HFFc6 (cell line): Measurements from ENCODE around the gene ZSCAN10. TPM values are rescaled to one million over a fixed set of nuclear protein-coding genes. Genes with fewer than 3 reads are reported as not detected.

Experiments used
- DNase-seq: peaks from one replicate; pipeline ENCODE4 v3.0.0-alpha.2; 2018
- H3K27ac Mint-ChIP-seq: 2 replicates; pipeline ENCODE4 v1.8.0; 2020; ENCODE audit warnings: mild to moderate bottlenecking, mixed read lengths
- H3K27me3 Mint-ChIP-seq: 2 replicates; pipeline ENCODE4 v1.8.0; 2021; ENCODE audit warnings: mild to moderate bottlenecking, moderate library complexity, mixed read lengths; ENCODE audit not compliant: insufficient read depth
- H3K36me3 Mint-ChIP-seq: 2 replicates; pipeline ENCODE4 v1.8.0; 2021; ENCODE audit warnings: low read depth, mixed read lengths
- H3K4me1 Mint-ChIP-seq: 2 replicates; pipeline ENCODE4 v1.8.0; 2020; ENCODE audit warnings: low read depth, mixed read lengths
- H3K4me3 Mint-ChIP-seq: 2 replicates; pipeline ENCODE4 v1.8.0; 2020; ENCODE audit warnings: mild to moderate bottlenecking, moderate library complexity, mixed read lengths
- H3K9me3 Mint-ChIP-seq: 2 replicates; pipeline ENCODE4 v1.8.0; 2020; ENCODE audit warnings: mild to moderate bottlenecking, mixed read lengths
- CTCF ChIP-seq: fragments of 200-600 bp; sonication (generic); IDR thresholded peaks from 2 replicates; pipeline ENCODE4 v1.5.0; 2021; ENCODE audit warnings: antibody characterized with exemption, mild to moderate bottlenecking
- total RNA-seq, 6 experiments: library from RNA; stranded (reverse); fragmentation: NEBNext Ultra II Directional; extraction: Animal tissue kit (Norgen Biotek cat#: 25700); gene quantifications; 2 replicates in 1 of 6; 3 replicates in 5 of 6; pipeline ENCODE4 v1.2.3, GENCODE V29; 2021

ZSCAN10 gene
- total RNA-seq, 6 experiments from 2014 or later = not detected

DNA sequence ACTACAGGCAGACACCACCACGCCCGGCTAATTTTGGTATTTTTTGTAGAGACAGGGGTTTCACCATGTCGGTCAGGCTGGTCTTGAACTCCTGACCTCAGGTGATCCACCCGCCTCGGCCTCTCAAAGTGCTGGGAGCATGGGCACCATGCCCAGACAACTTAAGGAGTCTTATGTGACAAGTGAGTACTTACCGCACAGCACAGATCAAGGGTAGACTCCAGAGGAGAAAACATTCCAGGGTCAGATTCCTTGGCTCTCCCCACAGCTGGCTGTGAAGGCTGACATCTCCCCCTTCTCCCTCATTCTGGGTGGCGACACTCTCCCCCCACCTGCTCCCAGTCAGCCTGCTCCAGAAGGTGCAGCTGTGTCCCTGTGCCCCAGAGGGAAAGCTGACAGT lies 10.6 kb downstream of the ZSCAN10 start:
- H3K27ac Mint-ChIP-seq = no peak overlapping the region
- no peak for DNase-seq
- H3K4me3 Mint-ChIP-seq = no peak overlapping the region
- peaks cover 6% of the 10 kb centered on the region; the same call in 1 of the 2 replicates for H3K4me1 Mint-ChIP-seq
- TF ChIP-seq CTCF = no peak
- H3K36me3 Mint-ChIP-seq = no peaks in the 10 kb centered on the region
- H3K27me3 Mint-ChIP-seq = peaks cover 27% of the 10 kb centered on the region
- no peaks in the 10 kb centered on the region for H3K9me3 Mint-ChIP-seq

DNA sequence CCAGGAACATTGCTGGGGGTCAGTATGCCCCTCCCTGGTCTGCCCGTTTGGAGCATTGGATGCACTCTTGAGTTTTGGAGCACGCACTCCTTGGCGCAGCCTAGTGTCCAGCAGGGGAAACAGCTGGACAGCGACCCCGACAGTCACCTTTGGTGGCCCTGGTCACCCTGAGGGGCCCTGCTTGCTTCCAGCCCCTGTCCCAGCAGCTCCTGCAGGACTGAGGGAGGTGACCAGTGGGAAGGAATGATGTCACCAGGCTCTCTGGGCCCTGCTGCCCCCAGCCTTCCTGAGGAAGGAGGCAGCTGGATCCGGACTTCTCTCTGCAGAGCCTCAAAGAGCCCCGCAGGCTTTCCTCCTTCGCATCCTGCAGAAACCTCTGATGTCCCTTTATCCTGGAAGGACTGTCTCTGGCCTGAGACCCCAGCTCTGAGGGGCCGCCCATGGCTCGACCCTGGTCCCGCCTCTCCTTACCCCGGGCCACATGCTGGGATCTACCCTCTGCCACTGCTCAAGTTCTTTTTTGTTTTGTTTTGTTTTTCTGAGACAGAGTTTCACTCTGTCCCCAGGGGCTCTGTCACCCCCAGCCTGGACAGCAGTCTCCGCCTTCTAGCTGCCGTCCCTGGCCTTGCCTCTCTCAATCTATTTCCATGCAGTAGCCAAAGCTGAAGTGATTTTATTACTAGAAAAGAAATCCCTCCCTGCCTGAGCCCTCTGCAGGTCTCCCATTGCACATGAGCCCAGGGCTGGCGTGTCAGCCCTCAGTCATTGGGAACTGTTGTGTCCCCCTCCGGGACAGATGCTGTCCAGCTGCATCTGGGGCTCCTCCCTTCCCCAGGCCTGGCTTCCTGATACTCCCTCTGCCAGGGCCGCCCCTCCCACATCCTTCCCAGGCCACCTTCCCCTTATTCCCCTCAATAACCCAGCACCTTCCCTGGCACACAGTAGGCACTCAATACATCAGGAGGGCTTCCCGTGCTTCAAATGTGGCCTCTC lies 11.6 kb downstream of the ZSCAN10 start:
- DNase-seq = no peak
- H3K27me3 Mint-ChIP-seq = peaks cover 27% of the 10 kb centered on the region
- peaks cover 6% of the 10 kb centered on the region; the same call in 1 of the 2 replicates for H3K4me1 Mint-ChIP-seq
- TF ChIP-seq CTCF = peak; percentile 39; the same call in 1 of the 2 replicates
- H3K27ac Mint-ChIP-seq = no peak overlapping the region
- no peaks in the 10 kb centered on the region for H3K9me3 Mint-ChIP-seq
- H3K36me3 Mint-ChIP-seq = no peaks in the 10 kb centered on the region
- H3K4me3 Mint-ChIP-seq = no peak overlapping the region

- TF ChIP-seq CTCF = no peak
- H3K27me3 Mint-ChIP-seq = peaks cover 24% of the 10 kb centered on the region
- H3K4me3 Mint-ChIP-seq = no peak overlapping the region
Measured at GRCh38 chr16:3086596-3087242, 12.4 kb downstream of the ZSCAN10 start.

GRCh38 chr16:3085868-3086595 lies 13.1 kb downstream of the ZSCAN10 start:
- Mint-ChIP-seq H3K4me3 (no peak overlapping the region), H3K36me3 (no peaks in the 10 kb centered on the region), H3K27me3 (peaks cover 20% of the 10 kb centered on the region), H3K4me1 (peaks cover 6% of the 10 kb centered on the region; the same call in 1 of the 2 replicates), H3K27ac (no peak overlapping the region), H3K9me3 (no peaks in the 10 kb centered on the region)
- TF ChIP-seq CTCF = no peak
- no peak for DNase-seq

More at GRCh38 chr16:3086596-3087242, 12.4 kb downstream of the ZSCAN10 start:
- no peak for DNase-seq
- Mint-ChIP-seq H3K9me3 (no peaks in the 10 kb centered on the region), H3K27ac (no peak overlapping the region), H3K36me3 (no peaks in the 10 kb centered on the region), H3K4me1 (peaks cover 6% of the 10 kb centered on the region; the same call in 1 of the 2 replicates)

GRCh38 chr16:3084969-3085670 lies 14.0 kb downstream of the ZSCAN10 start:
- peaks cover 26% of the 10 kb centered on the region for H3K27me3 Mint-ChIP-seq
- DNase-seq = no peak
- H3K4me1 Mint-ChIP-seq = peaks cover 6% of the 10 kb centered on the region; the same call in 1 of the 2 replicates
- no peaks in the 10 kb centered on the region for H3K36me3 Mint-ChIP-seq
- no peak overlapping the region for H3K27ac Mint-ChIP-seq
- H3K4me3 Mint-ChIP-seq = no peak overlapping the region
- no peak for TF ChIP-seq CTCF
- H3K9me3 Mint-ChIP-seq = no peaks in the 10 kb centered on the region
